GM21737 (cell line): ENCODE results near the gene GREB1L.

Experiments
- ATAC-seq: cut with Tn5 transposase; IDR thresholded peaks from one replicate; pipeline ENCODE4 v1.9.1; 2021; ENCODE audit warnings: mild to moderate bottlenecking, moderate library complexity; ENCODE audit not compliant: unreplicated experiment

Gene GREB1L

DNA sequence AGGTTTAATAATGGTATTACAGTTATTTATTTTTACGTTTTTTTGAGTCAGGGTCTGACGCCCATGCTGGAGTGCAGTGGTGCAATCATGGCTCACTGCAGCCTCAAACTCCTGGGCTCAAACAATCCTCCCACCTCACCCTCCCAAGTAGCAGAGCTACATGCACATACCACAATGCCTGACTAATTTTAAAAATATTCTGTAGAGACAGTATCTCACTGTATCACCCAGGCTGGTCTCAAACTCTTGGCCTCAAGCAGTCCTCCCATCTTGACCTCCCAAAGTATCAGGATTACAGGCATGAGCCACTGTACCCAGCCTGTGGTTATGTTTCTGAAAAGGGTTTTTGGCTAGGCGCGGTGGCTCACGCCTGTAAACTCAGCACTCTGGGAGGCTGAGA lies 237.7 kb downstream of the GREB1L start:
- no peak for ATAC-seq

DNA sequence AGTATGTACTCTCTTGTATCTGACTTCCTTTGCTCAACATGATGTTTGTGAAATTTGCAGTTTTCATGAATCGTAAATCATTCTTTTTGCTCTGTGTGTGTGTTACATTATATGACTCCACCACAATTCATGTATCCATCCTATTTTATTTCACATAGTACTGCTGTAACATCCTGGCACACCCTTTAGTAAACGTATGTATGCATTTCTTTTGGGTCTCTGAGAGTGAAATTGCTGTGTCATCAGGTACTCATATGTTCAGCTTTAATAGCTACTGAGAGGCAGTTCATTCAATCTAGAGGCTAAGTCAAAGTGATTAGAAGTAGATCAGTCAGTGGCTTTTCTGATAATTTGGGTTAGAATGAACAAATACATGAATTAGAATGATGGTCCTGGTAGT lies 239.7 kb downstream of the GREB1L start:
- ATAC-seq: no peak

DNA sequence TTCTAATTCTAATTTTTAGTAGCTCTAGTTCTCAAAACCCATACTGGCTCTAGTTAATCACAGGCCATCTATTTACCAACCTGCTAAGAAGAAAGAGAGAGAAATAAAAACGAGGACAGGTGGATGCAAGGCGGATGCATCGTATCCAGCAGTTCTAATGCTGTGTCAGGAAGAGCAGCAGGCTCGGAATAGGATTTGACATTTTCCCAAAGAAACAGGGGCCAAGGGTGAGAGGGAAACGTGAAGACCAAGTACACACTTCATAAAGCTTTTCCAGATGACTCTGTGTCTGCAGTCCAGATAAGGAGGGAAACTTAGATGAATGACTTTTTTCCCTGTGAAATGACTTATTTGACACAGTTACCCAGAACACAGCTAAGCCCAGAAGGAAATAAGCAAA lies 241.0 kb downstream of the GREB1L start:
- no peak for ATAC-seq

DNA sequence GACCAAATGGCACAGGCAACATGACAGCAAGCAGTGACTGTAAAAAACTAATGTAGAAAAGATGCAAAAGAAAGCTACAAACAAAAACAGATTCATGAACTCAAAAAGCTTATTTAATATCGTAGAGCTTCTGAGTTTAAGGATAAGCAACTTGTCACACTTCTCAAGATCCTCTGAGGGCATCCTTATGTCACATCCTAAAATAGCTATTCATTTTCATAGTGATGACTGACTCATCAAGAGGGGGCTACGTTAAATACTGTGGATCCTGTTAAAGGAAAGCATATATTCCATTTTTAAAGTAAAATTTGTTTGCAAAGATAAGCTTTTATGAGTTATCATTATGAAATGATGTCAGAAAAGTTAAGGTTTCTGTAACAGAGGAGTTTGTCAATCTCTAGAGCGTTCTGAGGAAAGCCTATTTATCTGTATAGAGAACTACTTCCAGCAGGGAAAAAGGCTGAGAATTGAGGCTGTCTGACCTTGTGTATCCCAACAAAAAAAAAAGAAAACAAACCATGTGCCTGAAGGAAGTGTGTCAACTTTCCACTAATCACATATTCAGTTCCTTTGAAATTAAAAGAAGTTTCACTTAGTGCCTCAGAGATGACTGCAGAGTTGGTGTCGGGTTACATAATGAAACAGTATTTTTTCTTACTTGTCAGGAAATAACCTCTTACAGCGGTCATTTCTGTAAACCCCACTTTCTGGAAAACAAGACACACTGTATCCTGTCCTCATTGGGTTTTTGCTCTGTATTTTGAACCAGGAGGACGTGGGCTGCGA lies 243.0 kb downstream of the GREB1L start:
- ATAC-seq: no peak

- ATAC-seq: no peak
These were observed 244.9 kb downstream of the GREB1L start for GRCh38 chr18:21486905-21487437.

- ATAC-seq: no peak
These were observed 247.2 kb downstream of the GREB1L start for GRCh38 chr18:21489119-21489750.

DNA sequence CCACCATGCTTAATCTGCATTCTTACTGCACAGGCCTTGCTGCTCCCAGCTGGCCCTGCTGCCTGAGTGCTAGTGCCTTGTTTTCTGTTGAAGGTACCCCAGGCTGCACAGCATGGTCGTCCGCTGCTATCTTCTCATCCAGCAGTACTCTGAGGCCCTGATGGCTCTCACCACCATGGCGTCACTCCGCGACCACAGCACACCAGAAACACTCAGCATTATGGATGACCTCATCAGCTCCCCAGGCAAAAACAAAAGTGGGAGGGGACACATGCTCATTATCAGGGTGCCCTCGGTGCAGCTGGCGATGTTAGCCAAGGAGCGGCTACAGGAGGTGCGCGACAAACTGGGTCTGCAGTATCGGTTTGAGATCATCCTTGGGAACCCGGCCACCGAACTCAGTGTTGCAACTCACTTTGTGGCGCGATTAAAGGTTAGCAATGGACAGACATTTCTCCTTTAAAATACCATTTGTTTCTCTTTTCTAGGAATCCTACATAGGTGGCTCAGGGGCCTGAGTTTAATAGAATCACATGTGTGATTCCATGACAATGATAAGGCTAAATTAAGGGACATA lies 248.0 kb downstream of the GREB1L start:
- no peak for ATAC-seq

DNA sequence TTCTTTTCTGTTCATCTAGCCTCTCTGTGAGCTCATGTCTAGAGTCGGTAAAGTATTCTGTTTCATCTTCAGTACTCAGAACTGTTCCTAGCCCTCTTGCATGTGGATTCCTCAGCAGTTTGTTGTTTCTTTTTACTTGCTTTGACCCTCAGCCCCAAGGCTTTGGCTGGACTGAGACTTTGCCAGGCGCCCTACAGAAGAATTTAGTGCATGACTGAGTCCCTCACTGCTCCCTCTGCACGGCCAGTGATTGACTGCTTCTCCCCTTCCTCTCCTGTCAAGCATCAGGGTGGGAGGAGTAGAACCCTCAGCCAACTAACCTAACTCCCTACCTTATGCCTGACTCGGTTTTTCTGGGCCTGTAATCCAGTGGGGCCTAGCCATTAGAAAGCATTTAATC lies 248.7 kb downstream of the GREB1L start:
- no peak for ATAC-seq

- ATAC-seq: no peak
These were observed 254.3 kb downstream of the GREB1L start for GRCh38 chr18:21496277-21496835.

GRCh38 chr18:21499997-21500396 lies 258.0 kb downstream of the GREB1L start:
- ATAC-seq: no peak

DNA sequence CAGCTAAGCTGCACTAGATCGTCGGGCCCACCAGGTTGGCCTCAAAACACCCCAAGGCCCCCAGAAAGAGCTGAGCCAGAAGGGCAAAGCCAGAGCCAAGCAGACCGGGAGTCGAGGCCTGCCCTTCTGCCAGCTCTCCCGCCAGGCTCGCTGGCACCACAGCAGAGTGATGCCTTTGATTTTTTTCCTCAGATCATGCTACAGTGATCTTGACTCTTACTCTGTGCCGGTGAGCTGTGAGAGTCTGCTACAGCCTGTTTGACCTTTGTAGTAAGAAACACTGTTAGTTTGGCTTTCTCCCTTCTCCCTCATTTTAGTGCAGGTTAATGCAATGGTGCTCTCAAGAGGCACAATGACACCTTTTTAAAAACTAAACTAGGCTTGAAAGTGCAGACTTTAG lies 260.6 kb downstream of the GREB1L start:
- ATAC-seq: no peak

DNA sequence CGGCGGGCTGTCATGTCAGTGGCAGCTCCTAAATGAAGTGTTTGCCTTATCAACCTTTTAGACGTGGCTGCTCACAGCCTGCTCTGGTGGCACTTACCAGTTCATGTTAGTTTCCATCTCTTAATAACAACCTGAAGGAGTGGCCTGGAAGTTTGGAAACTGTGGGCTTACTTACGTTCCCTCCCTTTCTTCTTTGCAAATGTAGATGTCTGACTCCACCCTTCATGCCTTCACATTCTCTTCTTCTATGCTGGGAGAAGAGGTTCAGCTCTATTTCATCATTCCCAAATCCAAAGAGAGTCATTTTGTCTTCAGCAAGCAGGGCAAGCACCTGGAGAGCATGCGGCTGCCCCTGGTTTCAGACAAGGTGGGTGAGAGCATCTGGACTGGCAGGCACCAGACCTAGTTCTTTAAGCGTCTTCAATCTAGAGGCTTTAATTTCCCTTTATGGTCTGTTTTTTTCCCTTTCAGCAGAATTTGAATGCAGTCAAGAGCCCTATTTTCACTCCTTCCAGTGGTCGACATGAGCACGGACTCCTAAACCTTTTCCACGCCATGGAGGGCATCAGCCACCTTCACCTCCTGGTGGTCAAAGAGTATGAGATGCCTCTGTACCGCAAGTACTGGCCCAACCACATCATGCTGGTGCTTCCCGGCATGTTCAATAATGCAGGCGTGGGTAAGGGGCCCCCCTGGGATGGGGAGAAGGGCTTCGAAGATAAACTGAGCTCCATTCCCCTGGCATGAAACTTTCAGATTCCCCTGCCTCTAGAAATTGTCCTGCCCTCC lies 266.1 kb downstream of the GREB1L start:
- ATAC-seq: no peak

- no peak for ATAC-seq
These were observed 267.0 kb downstream of the GREB1L start for GRCh38 chr18:21509062-21509461.

GRCh38 chr18:21513292-21513691 lies 271.3 kb downstream of the GREB1L start:
- no peak for ATAC-seq

GRCh38 chr18:21513741-21514140 lies 271.7 kb downstream of the GREB1L start:
- ATAC-seq: no peak

DNA sequence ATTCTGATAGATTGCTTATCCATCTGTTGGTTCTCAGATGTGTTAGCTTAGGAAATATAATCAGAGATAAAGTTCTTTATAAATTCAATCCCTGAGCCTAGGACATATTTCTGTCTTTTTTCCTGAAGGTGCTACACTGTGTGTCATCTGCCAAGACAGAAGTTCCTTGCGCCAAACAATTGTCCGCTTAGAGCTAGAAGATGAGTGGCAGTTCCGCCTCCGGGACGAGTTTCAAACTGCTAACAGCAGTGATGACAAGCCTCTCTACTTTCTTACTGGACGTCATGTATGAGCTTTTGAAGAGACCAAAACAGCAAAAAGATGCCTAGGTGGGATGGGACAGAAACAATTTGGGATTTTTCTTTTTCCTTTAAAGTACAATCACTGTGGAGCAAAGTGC lies 280.5 kb downstream of the GREB1L start:
- ATAC-seq: no peak

- no peak for ATAC-seq
These were observed 283.9 kb downstream of the GREB1L start for GRCh38 chr18:21525916-21526315.

DNA sequence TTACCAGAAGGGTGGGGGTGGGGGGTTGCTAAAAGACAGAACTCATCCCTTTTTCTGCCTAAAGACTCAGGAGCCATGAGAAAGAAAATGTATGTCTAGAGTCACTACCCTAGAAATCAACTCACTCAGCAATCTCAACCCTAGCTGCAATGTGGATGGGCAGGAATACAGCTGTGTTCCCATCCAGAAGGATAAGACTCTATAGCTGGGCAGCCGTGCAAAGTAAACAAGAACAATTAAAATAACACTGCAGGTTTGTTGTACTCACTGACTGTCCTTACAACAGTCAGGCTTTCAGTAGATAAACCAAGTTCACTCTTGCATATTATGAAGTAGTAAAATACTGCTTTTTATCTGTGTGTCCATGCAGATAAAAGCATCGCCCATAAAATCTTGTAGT lies 284.4 kb downstream of the GREB1L start:
- no peak for ATAC-seq

- ATAC-seq: no peak
These were observed 292.3 kb downstream of the GREB1L start for GRCh38 chr18:21534327-21534726.

DNA sequence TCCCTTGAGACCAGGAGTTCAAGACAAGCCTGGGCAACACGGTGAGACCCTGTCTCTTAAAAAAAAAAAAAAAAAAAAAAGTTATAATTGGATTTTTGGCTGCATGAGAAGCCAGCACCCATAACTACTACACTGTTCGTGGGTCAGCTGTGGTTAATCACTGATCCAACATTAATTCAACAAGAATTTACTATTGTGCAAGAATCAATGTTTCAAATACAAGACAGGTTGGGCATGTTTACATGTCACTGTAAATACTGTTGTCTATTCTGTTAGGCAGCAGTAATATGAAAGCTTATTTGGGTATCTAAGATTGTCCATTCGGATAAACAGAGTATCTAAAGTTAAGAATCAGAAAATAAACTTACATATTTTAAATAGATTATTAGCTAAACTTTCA lies 296.2 kb downstream of the GREB1L start:
- ATAC-seq: no peak

DNA sequence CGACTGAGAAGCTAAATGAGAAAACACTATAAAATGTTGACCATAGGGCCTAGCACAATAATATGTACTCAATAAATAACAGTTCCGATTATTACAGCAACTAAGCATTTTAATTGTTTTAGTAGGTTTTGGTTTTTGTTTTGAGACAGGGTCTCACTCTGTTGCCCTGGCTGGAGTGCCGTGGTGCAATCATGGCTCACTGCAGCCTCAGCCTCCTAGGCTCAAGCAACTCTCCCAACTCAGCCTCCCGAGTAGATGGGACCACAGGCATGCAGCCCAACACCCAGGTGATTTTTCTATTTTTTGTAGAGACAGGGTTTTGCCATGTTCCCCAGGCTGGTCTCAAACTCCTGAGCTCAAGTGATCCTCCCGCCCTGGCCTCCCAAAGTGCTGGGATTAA lies 304.4 kb downstream of the GREB1L start:
- no peak for ATAC-seq
